ENCODE measurements around the gene PRKG1.

The PRKG1 gene

DNA sequence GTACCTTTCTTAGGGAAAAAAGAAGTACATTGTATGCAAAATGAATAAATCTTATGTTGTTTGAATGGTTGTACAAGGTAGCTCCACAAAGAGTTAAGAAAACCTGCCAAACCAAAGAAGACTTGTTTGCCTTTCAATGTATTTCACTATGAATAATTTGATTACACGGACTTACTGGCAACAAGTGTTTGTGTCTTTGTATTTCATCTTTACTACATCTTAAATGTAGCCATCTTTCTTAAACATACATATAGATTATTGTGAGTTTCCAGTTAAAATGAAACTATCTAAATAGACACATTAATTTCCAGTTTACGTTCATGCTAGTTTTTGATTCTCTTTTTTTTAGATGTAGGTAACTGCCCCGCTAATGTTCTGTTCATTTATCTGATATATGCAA, 2.8 kb downstream of the PRKG1 start:
- DNase-seq, result no peak

GRCh38 chr10:51077507-51077906, 3.2 kb downstream of the PRKG1 start:
- no peak for DNase-seq

GRCh38 chr10:51079331-51079730, 5.0 kb downstream of the PRKG1 start:
- no peak for DNase-seq

DNA sequence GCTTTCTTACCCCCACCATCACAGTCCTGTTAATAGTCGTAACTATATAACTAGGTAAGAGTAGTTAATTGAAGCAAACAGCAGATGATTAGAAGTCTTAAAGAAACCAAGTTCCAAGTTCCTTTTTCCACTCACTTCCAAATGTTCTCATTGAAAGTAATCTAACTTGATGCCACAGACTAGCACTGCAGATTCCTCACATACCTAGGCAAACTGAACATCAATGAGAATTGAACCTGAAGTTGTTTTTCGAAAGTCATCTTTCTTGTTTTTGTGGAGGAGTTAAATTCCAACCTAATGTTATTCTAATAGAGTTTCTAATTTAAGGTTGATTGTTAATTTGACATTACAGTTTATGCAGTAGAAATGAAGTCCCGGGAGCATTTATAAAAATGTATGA, 5.5 kb downstream of the PRKG1 start:
- no peak for DNase-seq

- DNase-seq, result no peak
Measured at GRCh38 chr10:51080311-51081006, 6.2 kb downstream of the PRKG1 start.

- no peak for DNase-seq
Measured at GRCh38 chr10:51082857-51083256, 8.6 kb downstream of the PRKG1 start.

DNA sequence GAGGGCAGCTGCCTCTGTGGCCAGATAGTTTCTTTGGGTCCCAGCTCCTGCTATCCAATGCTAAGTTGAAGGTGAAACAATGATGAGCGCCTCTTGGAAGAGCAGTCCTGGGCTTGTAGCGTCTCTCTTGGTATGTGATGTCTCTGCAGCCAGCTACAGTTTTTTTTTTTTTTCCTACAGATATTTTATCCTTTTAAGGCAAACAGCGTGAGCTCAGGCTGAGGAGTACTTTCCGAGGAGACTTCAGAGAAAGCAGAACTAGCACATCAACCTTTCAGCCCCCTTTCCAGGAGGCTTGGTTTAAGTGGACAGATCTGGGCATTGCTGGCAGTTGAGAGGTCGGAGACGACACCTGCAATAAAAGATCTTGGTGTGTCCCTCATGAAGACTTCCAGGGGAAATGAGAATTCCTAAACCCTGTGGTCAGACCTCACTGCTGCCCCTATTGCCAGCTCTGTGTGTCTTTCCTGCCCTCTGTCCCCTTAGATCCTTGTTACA, 9.1 kb downstream of the PRKG1 start:
- DNase-seq, result no peak

DNA sequence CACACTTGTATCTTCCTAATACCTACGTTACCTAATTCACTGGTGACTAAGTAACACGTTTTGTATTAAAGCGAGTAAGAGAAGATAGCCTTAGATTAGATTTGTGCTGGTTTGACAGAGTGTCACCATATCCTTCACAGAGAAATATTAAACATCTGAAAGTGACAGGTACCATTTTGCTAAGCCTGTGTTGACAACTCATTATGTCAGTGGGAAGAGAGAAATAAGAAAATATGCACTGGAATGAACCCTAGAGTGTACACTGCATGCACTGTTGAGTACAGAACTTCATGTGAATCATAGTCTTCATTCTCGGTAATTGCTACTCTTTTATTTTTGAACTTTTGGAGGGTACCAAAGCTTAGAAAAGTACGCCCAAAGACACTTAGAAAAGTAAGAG, 10.9 kb downstream of the PRKG1 start:
- DNase-seq, result no peak

DNA sequence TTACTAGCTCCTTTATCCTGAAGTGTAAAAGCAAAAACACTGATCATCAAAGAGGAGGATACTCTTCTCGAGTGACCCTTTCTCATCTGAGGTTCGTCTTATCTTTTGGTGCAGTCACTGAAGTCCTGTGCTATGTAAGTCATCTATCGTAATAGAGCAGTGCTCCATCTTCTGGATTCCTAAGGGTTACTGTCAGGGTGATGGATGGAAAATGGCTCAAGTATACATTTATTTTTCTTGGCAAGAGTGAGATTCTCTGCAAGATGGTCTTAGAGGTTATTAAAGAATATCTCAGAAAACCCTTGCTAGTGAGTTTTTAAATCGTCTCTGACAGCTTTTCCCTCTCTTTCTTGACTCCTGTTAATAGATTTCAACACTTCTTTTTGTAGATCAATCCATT, 12.4 kb downstream of the PRKG1 start:
- no peak for DNase-seq

DNA sequence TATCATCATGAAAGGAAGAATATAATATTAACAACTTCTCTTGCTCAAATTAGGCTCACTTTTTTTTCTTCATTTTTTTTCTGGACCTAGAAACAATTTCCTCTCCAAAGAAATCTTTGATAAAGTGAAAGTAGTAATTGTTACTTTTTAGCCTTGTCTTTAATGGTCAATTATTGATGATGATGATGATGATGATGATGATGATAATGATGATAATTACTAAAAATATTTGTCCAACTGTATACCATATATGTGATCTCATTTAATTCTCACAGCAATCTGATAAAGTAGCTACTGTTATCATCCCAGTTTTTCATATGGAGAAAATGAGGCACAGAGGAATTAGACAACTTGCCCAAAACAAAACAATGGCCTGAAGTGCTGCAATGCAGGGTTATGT, 12.8 kb downstream of the PRKG1 start:
- no peak for DNase-seq

- no peak for DNase-seq
Measured at GRCh38 chr10:51090190-51090589, 15.9 kb downstream of the PRKG1 start.

DNA sequence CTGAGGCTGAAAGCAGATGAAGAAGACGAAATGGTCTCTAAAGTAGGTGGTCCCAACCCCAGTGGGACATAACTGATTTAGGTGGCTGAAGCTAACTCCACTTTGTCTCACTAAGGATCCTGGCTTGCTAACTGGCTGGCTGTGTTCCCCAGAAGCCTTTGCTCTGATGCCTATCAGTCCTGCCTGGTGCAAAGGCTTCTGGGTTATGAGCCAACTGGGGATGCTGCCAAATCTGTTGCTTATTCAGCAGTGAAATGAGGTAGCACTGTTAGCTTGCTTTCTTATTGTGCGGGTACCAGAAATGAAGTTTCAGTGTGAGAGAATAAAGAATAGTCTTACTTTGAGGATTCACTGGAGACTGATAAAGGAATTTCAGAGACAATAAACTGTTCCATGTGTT, 18.1 kb downstream of the PRKG1 start:
- DNase-seq, result no peak

DNA sequence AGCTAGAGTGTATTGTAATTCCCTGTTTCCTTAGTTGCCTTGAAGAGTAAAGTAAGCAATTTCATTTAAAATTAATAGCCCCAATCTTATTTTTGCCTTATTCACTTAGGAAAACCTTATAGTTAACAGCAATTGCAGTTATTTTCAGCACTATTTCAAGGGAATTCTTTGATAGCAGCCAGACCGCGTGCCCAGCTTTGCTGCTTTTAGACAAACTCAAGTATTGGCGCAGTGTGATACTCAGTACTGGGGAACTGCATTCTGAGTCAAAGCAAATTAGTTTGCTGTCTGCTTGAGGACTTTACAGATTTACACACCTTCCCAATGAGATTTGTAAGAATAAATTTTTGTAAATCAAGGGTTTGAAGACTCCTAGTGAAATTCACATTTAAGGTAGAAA, 21.2 kb downstream of the PRKG1 start:
- DNase-seq, result no peak

- DNase-seq, result no peak
Measured at GRCh38 chr10:51097546-51097945, 23.3 kb downstream of the PRKG1 start.

DNA sequence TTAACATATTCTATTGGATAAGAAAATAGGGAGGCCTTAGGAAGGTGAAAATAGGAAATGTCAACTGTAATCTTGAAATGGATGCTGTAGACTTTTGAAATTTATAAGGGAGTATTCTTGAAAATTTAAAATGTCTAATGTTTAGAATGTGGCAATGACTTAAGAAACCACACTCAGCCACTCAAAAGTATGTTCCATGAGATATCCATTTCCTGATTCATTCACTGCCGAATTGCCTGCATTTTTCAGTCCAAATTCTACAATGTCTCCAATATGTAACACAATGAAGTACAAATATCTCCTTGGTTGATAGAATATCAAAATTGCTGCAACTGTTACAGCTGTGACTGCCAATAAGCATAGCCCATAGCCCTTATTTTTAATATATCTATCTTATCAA, 25.9 kb downstream of the PRKG1 start:
- DNase-seq, result no peak

DNA sequence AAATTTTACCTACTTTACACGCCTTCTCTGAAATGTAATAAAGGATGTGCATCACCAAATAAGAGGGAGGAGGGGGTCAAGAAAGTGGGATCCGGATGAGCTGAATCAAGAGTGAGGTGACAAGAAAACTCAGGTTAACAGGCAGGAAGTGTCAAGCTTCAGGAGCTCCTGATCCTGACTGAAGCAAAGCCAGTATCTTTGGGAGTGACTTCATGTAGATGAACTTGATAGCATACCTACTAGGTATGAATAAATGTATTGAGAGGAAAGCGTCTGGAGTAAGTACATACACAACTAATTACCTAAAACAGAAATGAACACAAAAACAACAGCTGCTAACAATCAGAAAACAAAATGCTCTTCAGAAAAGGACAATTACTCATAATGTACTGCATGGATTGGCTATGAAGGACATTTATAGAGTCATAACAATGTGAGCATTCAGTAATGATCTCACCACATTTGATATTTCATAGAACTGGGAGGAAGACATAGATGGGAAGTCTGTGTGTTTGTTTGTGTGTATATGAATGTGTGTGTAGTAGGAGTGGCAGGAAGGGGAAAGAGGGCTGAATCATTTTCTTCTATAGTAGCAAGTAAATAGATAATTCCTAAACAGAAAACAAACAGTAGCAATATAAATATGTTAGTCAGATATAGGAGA, 29.4 kb downstream of the PRKG1 start:
- DNase-seq, result no peak

DNA sequence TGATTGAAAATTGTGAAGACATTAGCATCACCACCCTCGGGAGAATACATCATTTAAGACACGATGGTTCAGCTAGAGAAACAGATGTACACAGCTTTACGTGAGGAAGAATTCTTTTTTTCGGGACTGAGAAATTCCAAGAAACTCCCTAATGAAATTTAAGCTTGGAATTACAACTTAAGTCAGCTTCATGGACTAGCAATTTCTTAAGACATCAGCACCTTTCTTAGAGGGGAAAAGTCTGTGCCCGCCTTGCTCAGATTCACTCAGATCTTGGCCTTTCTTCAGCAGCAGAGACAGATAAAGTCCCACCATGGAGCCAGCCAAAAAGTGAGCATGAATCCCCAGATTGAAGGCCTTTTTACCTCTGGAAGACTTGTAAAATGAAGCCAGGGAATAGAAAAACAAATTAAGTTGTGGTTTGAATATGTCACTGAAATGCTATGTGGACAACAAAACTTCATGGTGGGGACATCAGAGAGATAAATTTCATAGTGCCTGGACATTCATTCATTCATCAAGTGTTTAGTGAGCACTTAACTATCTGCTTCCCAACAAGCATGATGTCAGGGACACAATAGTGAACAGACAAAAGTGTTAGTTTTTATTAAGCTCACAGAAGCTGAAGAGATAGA, 32.1 kb downstream of the PRKG1 start:
- DNase-seq, result no peak

DNA sequence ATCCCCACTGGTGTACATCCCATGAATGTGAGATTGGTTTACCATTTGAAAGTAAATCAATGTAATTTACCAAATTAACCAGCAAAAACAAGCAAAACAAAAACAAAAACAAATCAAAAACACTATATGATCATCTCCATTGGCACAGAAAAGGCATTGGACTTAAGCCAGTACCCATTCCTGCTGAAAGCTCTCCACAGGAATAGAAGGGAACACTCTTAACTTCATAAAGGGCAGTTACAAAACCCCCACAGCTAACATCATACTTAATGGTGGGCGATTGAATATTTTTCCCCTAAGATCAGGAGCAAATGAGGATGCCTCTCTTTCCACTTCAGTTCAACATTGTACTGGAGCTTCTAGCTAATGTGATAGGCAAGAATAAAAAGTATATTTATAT, 34.1 kb downstream of the PRKG1 start:
- no peak for DNase-seq

- DNase-seq, result no peak
Measured at GRCh38 chr10:51109801-51110533, 35.7 kb downstream of the PRKG1 start.

DNA sequence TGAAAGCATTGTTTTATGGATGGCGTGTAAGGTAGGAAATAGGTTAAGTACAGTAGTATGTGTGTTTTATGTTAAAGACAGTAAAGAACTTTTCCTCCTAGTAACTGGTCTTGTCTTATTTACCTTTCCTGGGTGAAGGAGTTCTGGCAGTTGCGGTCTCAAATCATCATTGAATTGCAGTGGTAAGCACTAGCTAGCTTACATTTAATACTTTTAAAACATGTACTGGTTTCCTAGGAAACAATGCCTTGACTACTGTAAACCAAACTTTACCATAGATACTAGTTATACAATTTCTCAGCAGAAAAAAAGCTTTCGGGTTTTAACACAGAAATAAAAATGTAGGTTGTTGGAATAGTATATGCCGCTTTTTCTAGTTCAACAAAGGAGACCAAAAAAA, 37.7 kb downstream of the PRKG1 start:
- no peak for DNase-seq

- DNase-seq, result no peak
Measured at GRCh38 chr10:51113007-51113406, 38.7 kb downstream of the PRKG1 start.

GRCh38 chr10:51117053-51117660, 42.9 kb downstream of the PRKG1 start:
- DNase-seq, result no peak

DNA sequence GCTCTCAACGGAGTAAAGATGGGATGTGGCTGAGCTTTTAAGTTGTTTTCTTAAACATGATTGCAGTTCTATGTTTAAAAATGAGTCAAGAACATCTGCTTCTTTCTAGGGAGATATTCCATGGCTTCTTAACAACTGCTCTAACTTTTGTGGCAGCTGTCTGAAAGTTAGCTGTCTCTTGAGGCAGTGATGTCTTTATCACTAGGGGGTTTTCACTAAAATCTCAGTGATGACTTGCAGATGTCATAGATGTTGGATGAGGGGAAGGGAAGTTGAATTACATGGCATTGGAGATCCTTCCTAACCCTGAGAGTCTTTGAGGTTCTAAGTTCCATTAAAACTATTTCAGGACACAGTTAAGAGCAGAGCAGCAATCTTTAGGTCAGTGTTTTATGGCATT, 43.5 kb downstream of the PRKG1 start:
- DNase-seq, result no peak

Data from NCI-H1436 treated with DMSO at 0.1 percent for 48 hours (cell line).